Measurements from ENCODE around the gene ZNF148. TPM values are rescaled to one million over a fixed set of nuclear protein-coding genes. Genes with fewer than 3 reads are reported as not detected.

ZNF148 gene
- 16.5 TPM for total RNA-seq

DNA sequence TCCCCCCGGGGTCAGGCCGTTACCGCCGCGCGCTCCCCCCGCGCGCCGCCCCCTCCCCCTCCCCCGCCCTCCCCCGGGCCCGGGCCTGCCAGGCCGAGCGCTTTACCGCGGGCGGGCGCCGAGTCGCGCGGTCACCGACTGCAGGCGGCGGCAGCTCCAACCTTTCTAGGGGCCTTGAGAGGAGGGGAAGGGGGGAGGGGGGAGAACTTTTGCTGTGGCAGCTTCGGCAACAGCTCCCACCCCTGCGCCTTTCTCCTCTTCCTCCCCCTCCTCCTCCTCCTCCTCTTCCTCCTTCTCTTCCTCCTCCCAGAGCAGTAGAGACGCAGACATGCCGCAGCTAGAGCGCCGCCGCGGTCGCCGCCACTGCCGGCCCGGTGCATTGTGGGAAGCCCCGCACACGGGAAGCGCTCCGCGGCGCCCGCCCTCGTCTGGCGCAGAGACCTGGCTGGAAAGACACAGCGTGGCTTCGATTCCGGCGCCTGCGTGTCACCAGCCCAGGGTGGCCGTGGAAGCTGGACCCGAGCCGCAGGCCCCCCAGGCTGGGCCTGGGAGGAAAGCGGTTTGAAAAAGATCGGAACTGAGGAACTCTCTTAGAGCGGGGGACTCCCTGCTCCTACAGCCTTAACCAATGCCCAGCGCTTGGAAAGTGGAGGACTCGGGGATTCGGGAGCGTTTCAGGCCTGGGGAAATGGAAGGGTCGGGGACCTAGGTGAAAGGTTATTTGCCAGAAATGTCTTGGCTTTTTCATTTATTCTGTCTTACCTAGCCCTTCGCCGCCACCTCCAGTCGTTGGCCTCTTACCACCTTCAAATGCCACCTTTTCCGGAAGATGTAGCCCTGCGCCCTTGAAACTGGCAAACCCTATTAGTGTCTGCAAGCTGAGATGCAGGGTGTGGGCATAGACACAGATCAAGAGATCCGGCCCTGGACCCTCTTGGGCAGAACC is at the start of gene ZNF148:
TSS of gene ZNF148 (minus strand) at position 330 of the 946 bp plus-strand sequence. CDS start 61,685 bp downstream, outside the sequence.
- Histone ChIP-seq H3K4me3 (peak within 1 kb of the TSS; percentile 96 to 97), H3K4me1 (peaks cover 40% of the 10 kb centered on the region), H3K9me3 (no peaks in the 10 kb centered on the region), H3K36me3 (no peaks in the 10 kb centered on the region), H3K27ac (peak within 1 kb of the TSS; percentile 93), H3K27me3 (peaks cover 4% of the 10 kb centered on the region)
- peak in 1 of 2 donors; percentile 89 for DNase-seq (ENCODE audit: extremely low spot score in 2 of 2)
- intact Hi-C loops (cut with DNase I): no loop called here
- TF ChIP-seq POLR2A (IDR thresholded peaks at IDR 0.05): peak in 1 of 2 donors; percentile 51
- TF ChIP-seq POLR2AphosphoS5 (IDR thresholded peaks at IDR 0.05; ENCODE audit: insufficient read depth in 1 of 2, low read depth in 1 of 2): peak; percentile 94 to 96
- peak in 1 of 3 experiments; percentile 31 for TF ChIP-seq CTCF (IDR thresholded peaks at IDR 0.05)

DNA sequence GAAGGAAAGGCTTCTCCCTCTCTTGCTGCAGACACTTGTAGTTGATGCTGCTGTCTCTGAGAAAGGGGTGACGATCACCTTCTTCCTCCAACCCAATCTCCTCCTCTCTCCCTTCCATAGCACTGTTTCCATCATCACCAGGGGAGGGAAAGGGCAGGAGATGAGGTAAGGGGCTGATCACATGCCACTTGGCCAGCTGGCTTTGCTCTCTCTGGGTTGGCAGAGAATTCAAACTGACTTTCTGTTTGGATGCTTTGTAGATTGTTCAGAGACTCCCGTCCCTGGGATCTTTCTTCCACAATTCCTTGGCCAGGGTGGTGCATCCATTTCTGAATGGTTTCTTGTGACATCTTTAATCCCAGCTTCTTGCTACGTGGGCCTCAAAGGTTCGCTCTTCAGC is 43.2 kb upstream of the ZNF148 start:
- H3K27me3 ChIP-seq: no peaks in the 10 kb centered on the region
- no peak for TF ChIP-seq POLR2AphosphoS5 (IDR thresholded peaks at IDR 0.05; ENCODE audit: insufficient read depth in 1 of 2, low read depth in 1 of 2)
- no peak for TF ChIP-seq CTCF (IDR thresholded peaks at IDR 0.05)
- no peak for TF ChIP-seq POLR2A (IDR thresholded peaks at IDR 0.05)

DNA sequence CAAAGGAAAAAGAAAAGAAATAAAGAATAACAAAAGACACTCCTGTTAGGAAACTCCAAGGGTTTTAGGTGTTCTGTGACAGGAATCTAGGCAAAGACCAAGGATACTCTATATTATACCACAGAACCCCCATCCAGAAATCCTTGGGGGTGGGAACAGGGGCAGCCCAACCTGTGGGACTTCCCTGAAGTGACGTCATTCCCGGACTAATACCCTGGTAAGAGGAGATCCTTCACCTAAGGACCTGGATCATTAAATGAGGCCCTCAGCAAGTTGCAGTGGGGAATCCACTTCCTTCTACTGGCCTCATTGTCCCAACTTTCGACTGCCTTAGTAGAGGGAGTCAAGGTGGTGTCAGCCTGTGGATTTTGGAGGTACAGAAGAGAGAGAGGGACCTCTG is 41.1 kb upstream of the ZNF148 start:
- intact Hi-C loops (cut with DNase I): no loop called here
- no peaks in the 10 kb centered on the region for H3K36me3 ChIP-seq
- H3K4me1 ChIP-seq: no peaks in the 10 kb centered on the region
- DNase-seq (ENCODE audit: extremely low spot score in 2 of 2): no peak
- TF ChIP-seq POLR2AphosphoS5 (IDR thresholded peaks at IDR 0.05; ENCODE audit: insufficient read depth in 1 of 2, low read depth in 1 of 2) (no peak), POLR2A (IDR thresholded peaks at IDR 0.05) (no peak), CTCF (IDR thresholded peaks at IDR 0.05) (no peak)
- H3K27me3 ChIP-seq: no peaks in the 10 kb centered on the region
- no peak overlapping the region for H3K27ac ChIP-seq
- no peaks in the 10 kb centered on the region for H3K9me3 ChIP-seq
- no peak overlapping the region for H3K4me3 ChIP-seq

More for the DNA sequence above, 43.2 kb upstream of the ZNF148 start:
- intact Hi-C loops (cut with DNase I): no loop called here
- no peaks in the 10 kb centered on the region for H3K9me3 ChIP-seq
- H3K27ac ChIP-seq: no peak overlapping the region
- no peaks in the 10 kb centered on the region for H3K4me1 ChIP-seq
- DNase-seq (ENCODE audit: extremely low spot score in 2 of 2): no peak
- H3K36me3 ChIP-seq: no peaks in the 10 kb centered on the region
- H3K4me3 ChIP-seq: no peak overlapping the region

DNA sequence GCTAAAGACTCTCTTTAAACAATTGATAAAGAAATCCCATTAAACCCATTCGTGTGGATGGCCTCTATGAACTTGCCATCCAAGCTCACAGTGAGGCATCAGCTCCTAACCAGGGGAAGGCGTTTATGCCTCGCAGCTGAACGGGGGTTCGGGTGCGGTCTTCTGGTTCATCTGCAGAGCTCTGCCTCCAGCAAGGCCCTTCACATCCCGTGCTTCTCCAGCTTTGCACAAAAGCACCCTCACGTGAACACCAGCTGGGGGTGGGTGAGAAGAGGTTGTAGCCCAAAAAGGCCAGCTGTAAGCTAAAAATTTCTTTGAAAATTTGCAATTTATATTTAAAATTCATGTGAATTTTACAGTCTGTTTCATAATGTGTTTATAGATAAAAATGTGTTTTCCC is 39.5 kb upstream of the ZNF148 start:
- no peaks in the 10 kb centered on the region for H3K9me3 ChIP-seq
- H3K27ac ChIP-seq: no peak overlapping the region
- H3K4me3 ChIP-seq: no peak overlapping the region
- intact Hi-C loops (cut with DNase I): no loop called here
- no peak for DNase-seq (ENCODE audit: extremely low spot score in 2 of 2)
- no peaks in the 10 kb centered on the region for H3K4me1 ChIP-seq
- no peaks in the 10 kb centered on the region for H3K27me3 ChIP-seq
- TF ChIP-seq CTCF (IDR thresholded peaks at IDR 0.05) (no peak), POLR2AphosphoS5 (IDR thresholded peaks at IDR 0.05; ENCODE audit: insufficient read depth in 1 of 2, low read depth in 1 of 2) (no peak), POLR2A (IDR thresholded peaks at IDR 0.05) (no peak)
- H3K36me3 ChIP-seq: no peaks in the 10 kb centered on the region

DNA sequence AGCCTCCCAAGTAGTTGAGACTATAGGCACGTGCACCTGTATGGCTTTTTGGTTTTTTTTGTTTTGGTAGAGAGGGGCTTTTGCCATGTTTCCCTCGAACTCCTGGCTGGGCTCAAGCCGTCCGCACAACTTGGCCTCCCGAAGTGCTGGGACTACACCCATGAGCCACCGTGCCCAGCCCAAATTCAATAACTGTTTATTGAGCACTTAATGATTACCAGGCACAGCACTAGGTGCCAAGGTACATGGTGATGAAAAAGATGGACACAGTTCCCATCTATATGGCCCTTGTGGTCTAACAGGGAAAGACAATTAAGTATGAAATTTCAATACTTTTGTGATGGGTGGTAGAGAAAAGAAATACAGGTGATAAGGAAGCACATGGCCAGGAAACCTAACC is 35.8 kb upstream of the ZNF148 start:
- H3K9me3 ChIP-seq: no peaks in the 10 kb centered on the region
- no peaks in the 10 kb centered on the region for H3K27me3 ChIP-seq
- no peaks in the 10 kb centered on the region for H3K36me3 ChIP-seq
- TF ChIP-seq POLR2A (IDR thresholded peaks at IDR 0.05): no peak
- no peak for TF ChIP-seq POLR2AphosphoS5 (IDR thresholded peaks at IDR 0.05; ENCODE audit: insufficient read depth in 1 of 2, low read depth in 1 of 2)
- TF ChIP-seq CTCF (IDR thresholded peaks at IDR 0.05): no peak
- H3K4me3 ChIP-seq: no peak overlapping the region
- H3K27ac ChIP-seq: no peak overlapping the region
- DNase-seq (ENCODE audit: extremely low spot score in 2 of 2): no peak
- intact Hi-C loops (cut with DNase I): no loop called here
- no peaks in the 10 kb centered on the region for H3K4me1 ChIP-seq
